Caco-2 (cell line): ENCODE data around the gene TBC1D12. TPM values are rescaled to one million over a fixed set of nuclear protein-coding genes. Genes with fewer than 3 reads are reported as not detected.

Experiments
- BruUV-seq: library from RNA; stranded (reverse); fragments of 400-500 nt; replicated peaks from 2 replicates; lab custom pipeline; 2021; lab: Mats Ljungman, UMichigan
- CTCF ChIA-PET: fragments of 300-600 bp; sonication (Branson Sonifier 250); formaldehyde crosslinking; loops from one replicate; lab custom pipeline; 2022; ENCODE audit warnings: antibody characterized with exemption; lab: Charles Lee
- POLR2A ChIA-PET: fragments of 300-600 bp; sonication (Branson Sonifier 250); formaldehyde crosslinking; loops from one replicate; lab custom pipeline; 2022; ENCODE audit warnings: antibody characterized with exemption; lab: Charles Lee
- DNase-seq, 2 experiments: peaks; one replicate each; pipeline versions ENCODE4 v3.0.0 to v3.0.0-alpha.2; 2020 to 2022
- H3K27me3 ChIP-seq: replicated peaks from 2 replicates; pipeline ENCODE4 v1.6.0; 2011; ENCODE audit warnings: low read length; ENCODE audit not compliant: control insufficient read depth, insufficient read depth
- H3K36me3 ChIP-seq: 2 replicates; pipeline ENCODE4 v1.5.1; 2011; ENCODE audit warnings: low read length; ENCODE audit not compliant: control insufficient read depth, insufficient read depth
- H3K4me1 ChIP-seq: fragments of 250-450 bp; sonication (Bioruptor Pico); 2 replicates; pipeline ENCODE4 v1.5.1; 2020; ENCODE audit warnings: mild to moderate bottlenecking
- H3K4me3 ChIP-seq: 2 replicates; pipeline ENCODE4 v1.5.1; 2011; ENCODE audit warnings: low read depth, mild to moderate bottlenecking, control low read depth, low read length
- H3K9me3 ChIP-seq: fragments of 250-450 bp; sonication (Bioruptor Pico); 2 replicates; pipeline ENCODE4 v1.5.1; 2020; ENCODE audit warnings: mild to moderate bottlenecking, moderate library complexity
- H3K27ac Mint-ChIP-seq: one replicate; pipeline ENCODE4 v1.8.0; 2022; ENCODE audit warnings: mixed read lengths; ENCODE audit not compliant: unreplicated experiment
- H3K27me3 Mint-ChIP-seq: one replicate; pipeline ENCODE4 v1.8.0; 2022; ENCODE audit warnings: mixed read lengths; ENCODE audit not compliant: insufficient read depth, unreplicated experiment
- H3K36me3 Mint-ChIP-seq: one replicate; pipeline ENCODE4 v1.8.0; 2022; ENCODE audit warnings: mild to moderate bottlenecking, mixed read lengths; ENCODE audit not compliant: insufficient read depth, unreplicated experiment
- H3K4me1 Mint-ChIP-seq: one replicate; pipeline ENCODE4 v1.8.0; 2022; ENCODE audit warnings: low read depth, mixed read lengths; ENCODE audit not compliant: unreplicated experiment
- H3K4me3 Mint-ChIP-seq: one replicate; pipeline ENCODE4 v1.8.0; 2022; ENCODE audit warnings: mild to moderate bottlenecking, moderate library complexity, mixed read lengths; ENCODE audit not compliant: unreplicated experiment
- H3K9me3 Mint-ChIP-seq: one replicate; pipeline ENCODE4 v1.8.0; 2022; ENCODE audit warnings: mixed read lengths; ENCODE audit not compliant: unreplicated experiment
- CTCF ChIP-seq, 2 experiments: fragments of 200-600 bp in 1 of 2; IDR thresholded peaks; 1 replicate in 1 of 2; 2 replicates in 1 of 2; pipeline versions ENCODE4 v1.5.1 to v1.8.0; 2011 to 2022; ENCODE audit warnings: antibody characterized with exemption in 1 of 2, control low read depth in 1 of 2, inconsistent platforms in 1 of 2, low read depth in 1 of 2, low read length in 1 of 2, mild to moderate bottlenecking in 1 of 2, moderate library complexity in 1 of 2; ENCODE audit not compliant: insufficient read depth in 1 of 2, severe bottlenecking in 1 of 2, unreplicated experiment in 1 of 2
- intact Hi-C: fragments of 100-400 bp; cut with micrococcal nuclease; formaldehyde crosslinking; loops from one replicate; pipeline ENCODE4 v1.10.0; 2022; ENCODE audit not compliant: unreplicated experiment
- total RNA-seq: library from RNA; stranded (reverse); gene quantifications from 2 replicates; pipeline ENCODE4 v1.2.3, GENCODE V29; 2022

TBC1D12 gene
- total RNA-seq, 1 experiment from 2014 or later, result 32.1 TPM

GRCh38 chr10:94571528-94571927 lies 169.2 kb downstream of the TBC1D12 start:
- intact Hi-C loops, result no loop called here
- ChIA-PET CTCF (no interaction called here), POLR2A (no interaction called here)
- Mint-ChIP-seq H3K27ac (no peak overlapping the region), H3K27me3 (no peaks in the 10 kb centered on the region), H3K4me1 (no peaks in the 10 kb centered on the region), H3K9me3 (peaks cover 9% of the 10 kb centered on the region), H3K36me3 (peaks cover 87% of the 10 kb centered on the region), H3K4me3 (no peak overlapping the region)
- no peak for DNase-seq
- H3K36me3 ChIP-seq, result no peaks in the 10 kb centered on the region; the same call in 1 of the 2 replicates
- TF ChIP-seq CTCF (IDR thresholded peaks at IDR 0.05; ENCODE audit: insufficient read depth in 1 of 2, low read depth in 1 of 2, low read length in 1 of 2, severe bottlenecking in 1 of 2, unreplicated experiment in 1 of 2), result no peak
- H3K4me1 ChIP-seq, result no peaks in the 10 kb centered on the region
- no TSS peak for BruUV-seq
- H3K27me3 ChIP-seq, result no peaks in the 10 kb centered on the region
- no peaks in the 10 kb centered on the region for H3K9me3 ChIP-seq
- no peak overlapping the region for H3K4me3 ChIP-seq

GRCh38 chr10:94578790-94579189 lies 176.4 kb downstream of the TBC1D12 start:
- peaks cover 66% of the 10 kb centered on the region for H3K36me3 Mint-ChIP-seq
- peaks cover 10% of the 10 kb centered on the region for H3K4me1 Mint-ChIP-seq
- ChIA-PET POLR2A (no interaction called here), CTCF (no interaction called here)
- DNase-seq, result no peak
- H3K9me3 Mint-ChIP-seq, result no peaks in the 10 kb centered on the region
- no TSS peak for BruUV-seq
- H3K36me3 ChIP-seq, result no peaks in the 10 kb centered on the region; the same call in 1 of the 2 replicates
- no peak for TF ChIP-seq CTCF (IDR thresholded peaks at IDR 0.05; ENCODE audit: insufficient read depth in 1 of 2, low read depth in 1 of 2, low read length in 1 of 2, severe bottlenecking in 1 of 2, unreplicated experiment in 1 of 2)
- H3K9me3 ChIP-seq, result no peaks in the 10 kb centered on the region
- no peak overlapping the region for H3K4me3 ChIP-seq
- no peaks in the 10 kb centered on the region for H3K27me3 ChIP-seq
- no peak overlapping the region for H3K4me3 Mint-ChIP-seq
- H3K4me1 ChIP-seq, result peaks cover 18% of the 10 kb centered on the region
- intact Hi-C loops, result no loop called here
- no peaks in the 10 kb centered on the region for H3K27me3 Mint-ChIP-seq
- no peak overlapping the region for H3K27ac Mint-ChIP-seq

GRCh38 chr10:94583124-94583523 lies 180.8 kb downstream of the TBC1D12 start:
- Mint-ChIP-seq H3K27me3 (no peaks in the 10 kb centered on the region), H3K4me3 (no peak overlapping the region), H3K4me1 (peaks cover 16% of the 10 kb centered on the region), H3K36me3 (peaks cover 58% of the 10 kb centered on the region), H3K27ac (peak overlapping the region; percentile 16), H3K9me3 (no peaks in the 10 kb centered on the region)
- Histone ChIP-seq H3K9me3 (no peaks in the 10 kb centered on the region), H3K36me3 (peaks cover 2% of the 10 kb centered on the region), H3K4me3 (no peak overlapping the region), H3K27me3 (no peaks in the 10 kb centered on the region), H3K4me1 (peaks cover 28% of the 10 kb centered on the region)
- POLR2A ChIA-PET, result no interaction called here
- CTCF ChIA-PET, result no interaction called here
- intact Hi-C loops, result no loop called here
- no TSS peak for BruUV-seq
- no peak for DNase-seq
- TF ChIP-seq CTCF (IDR thresholded peaks at IDR 0.05; ENCODE audit: insufficient read depth in 1 of 2, low read depth in 1 of 2, low read length in 1 of 2, severe bottlenecking in 1 of 2, unreplicated experiment in 1 of 2), result no peak

Other genes starting within 250 kb of the TBC1D12 start
- gene NOC3L, start 39.6 kb upstream of the TBC1D12 start, total RNA-seq, result 39.9 and 42.3 TPM in 2 replicates
- 189 and 197 TPM in 2 replicates for gene HELLS, start 143.2 kb downstream of the TBC1D12 start, total RNA-seq